ENCODE results near the gene ZNF688. TPM values are rescaled to one million over a fixed set of nuclear protein-coding genes. Genes with fewer than 3 reads are reported as not detected.

The ZNF688 gene
- total RNA-seq, 4 donors from 2014 or later: 15.9 to 22.1 (median 20.8) TPM

DNA sequence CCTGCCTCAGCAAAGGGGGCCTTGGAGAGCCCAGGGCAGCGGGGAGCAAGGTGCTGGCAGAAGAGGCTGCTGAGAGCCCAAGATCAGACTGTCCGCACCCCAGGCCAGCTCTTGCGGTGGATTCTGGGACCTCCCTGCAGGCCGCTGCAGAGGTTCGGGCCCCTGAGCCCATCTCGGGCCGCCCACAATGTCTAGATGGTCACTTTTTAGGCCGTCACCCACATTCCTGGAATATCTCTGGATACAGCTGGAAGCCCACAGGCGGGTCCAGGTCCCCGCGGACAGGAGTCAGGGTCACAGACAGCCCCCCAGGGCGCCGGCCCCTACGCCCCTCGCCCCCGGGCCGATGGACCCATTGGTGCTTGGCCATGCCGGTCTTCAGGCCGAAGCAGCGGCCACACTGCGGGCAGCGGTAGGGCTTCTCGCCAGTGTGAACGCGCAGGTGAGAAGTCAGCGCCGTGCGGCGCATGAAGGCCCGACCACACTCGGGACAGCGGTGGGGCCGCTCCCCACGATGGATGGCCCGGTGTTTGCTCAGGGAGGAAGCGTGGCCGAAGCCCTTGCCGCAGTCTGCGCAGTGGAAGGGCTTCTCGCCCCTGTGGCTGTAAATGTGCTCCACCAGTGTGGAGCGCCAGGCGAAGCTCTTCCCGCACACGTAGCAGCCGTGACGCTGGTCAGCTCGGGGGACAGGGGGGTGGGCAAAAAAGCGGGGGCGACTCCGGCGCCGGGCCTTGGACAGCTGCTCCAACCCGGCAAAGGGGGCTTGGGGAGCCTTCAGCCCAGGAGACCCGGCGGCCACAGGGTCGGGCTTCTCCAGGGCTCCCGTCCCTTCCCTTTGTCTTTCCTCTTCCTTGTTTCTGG, 39.0 kb downstream of the ZNF688 start:
- Histone ChIP-seq H3K27me3 (no peaks in the 10 kb centered on the region), H3K27ac (peak overlapping the region in 2 of 4 donors; percentile 15 to 95), H3K36me3 (peaks cover 0 to 31% of the 10 kb centered on the region in 2 donors), H3K4me1 (peaks cover 0 to 50% (median 24%) of the 10 kb centered on the region in 3 donors), H3K4me3 (no peak overlapping the region), H3K9me3 (no peaks in the 10 kb centered on the region)
- ATAC-seq: no peak
- TF ChIP-seq POLR2A (IDR thresholded peaks at IDR 0.05) (no peak), CTCF (IDR thresholded peaks at IDR 0.05) (no peak), EP300 (IDR thresholded peaks at IDR 0.05) (no peak), POLR2AphosphoS5 (IDR thresholded peaks at IDR 0.05) (no peak)
- WGBS, 2 donors (ENCODE audit: low coverage in 1 of 2): 90 to 100% methylated on average over 2 to 10 of the region's 57 CpGs

DNA sequence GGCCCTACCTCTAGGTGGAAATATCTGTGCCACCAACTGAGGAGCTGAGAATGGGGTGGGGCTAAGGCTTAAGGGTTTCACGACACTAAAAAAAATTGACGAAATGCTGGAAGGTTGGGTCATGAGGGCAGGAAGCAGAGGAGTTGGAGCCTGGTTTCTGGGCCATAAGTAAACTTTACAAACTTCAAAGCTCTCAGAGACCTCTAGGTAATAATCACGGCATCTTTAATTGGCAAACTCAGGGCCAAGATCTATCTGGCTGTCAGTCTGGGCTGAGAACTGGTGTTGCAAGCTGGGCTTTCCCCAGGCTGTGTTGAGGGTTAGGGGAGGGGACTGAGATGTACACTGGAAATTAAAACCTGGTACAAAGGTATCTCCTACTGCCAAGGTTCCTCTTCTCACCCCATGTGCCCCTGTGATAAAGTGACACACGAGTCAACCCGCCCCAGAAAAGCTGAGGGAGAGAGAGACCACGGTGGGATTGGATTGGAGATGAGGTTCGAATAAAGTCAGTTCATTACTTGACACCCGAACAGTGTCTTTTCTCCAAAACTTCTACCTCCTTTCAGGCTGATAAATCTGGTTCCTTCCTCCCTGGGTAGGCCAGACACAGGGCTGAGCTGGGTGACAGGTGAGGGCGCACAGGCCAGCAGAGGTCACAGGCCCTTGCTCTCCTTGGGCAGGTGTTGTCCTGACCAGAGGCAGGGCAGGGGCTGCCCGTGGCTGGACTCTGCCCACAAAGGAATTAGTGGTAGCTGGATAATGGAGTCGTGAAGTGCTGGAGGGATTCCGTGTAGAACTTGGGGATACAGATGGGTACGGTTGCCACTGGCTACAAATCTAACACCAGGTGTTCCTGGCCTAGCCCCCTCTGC, 41.1 kb downstream of the ZNF688 start:
- no peak for ATAC-seq
- Histone ChIP-seq H3K27me3 (no peaks in the 10 kb centered on the region), H3K4me1 (peaks cover 0 to 50% (median 20%) of the 10 kb centered on the region in 3 donors), H3K4me3 (no peak overlapping the region), H3K9me3 (no peaks in the 10 kb centered on the region), H3K36me3 (peaks cover 0 to 31% of the 10 kb centered on the region in 2 donors), H3K27ac (peak overlapping the region in 1 of 4 donors; percentile 19)
- WGBS, 2 donors (ENCODE audit: low coverage in 1 of 2): 72 to 81% methylated on average over 10 to 12 of the region's 13 CpGs
- TF ChIP-seq EP300 (IDR thresholded peaks at IDR 0.05): no peak
- TF ChIP-seq POLR2A (IDR thresholded peaks at IDR 0.05): no peak
- TF ChIP-seq POLR2AphosphoS5 (IDR thresholded peaks at IDR 0.05): no peak
- no peak for TF ChIP-seq CTCF (IDR thresholded peaks at IDR 0.05)

GRCh38 chr16:30528799-30529457, 42.6 kb downstream of the ZNF688 start:
- no peak for TF ChIP-seq EP300 (IDR thresholded peaks at IDR 0.05)
- no peak for TF ChIP-seq POLR2A (IDR thresholded peaks at IDR 0.05)
- TF ChIP-seq POLR2AphosphoS5 (IDR thresholded peaks at IDR 0.05): no peak
- TF ChIP-seq CTCF (IDR thresholded peaks at IDR 0.05): no peak
- WGBS, 2 donors (ENCODE audit: low coverage in 1 of 2): 32% methylated on average over 3 of the region's 4 CpGs; no CpG with 5 or more reads in 1 of the 2 donors
- peaks cover 0 to 42% of the 10 kb centered on the region in 2 donors for H3K36me3 ChIP-seq
- ATAC-seq: no peak
- no peaks in the 10 kb centered on the region for H3K27me3 ChIP-seq
- H3K4me3 ChIP-seq: no peak overlapping the region
- no peaks in the 10 kb centered on the region for H3K9me3 ChIP-seq
- peak overlapping the region in 3 of 4 donors; percentile 99 to 100 (median 100) for H3K27ac ChIP-seq
- peaks cover 0 to 56% (median 19%) of the 10 kb centered on the region in 3 donors for H3K4me1 ChIP-seq

GRCh38 chr16:30527635-30528178, 43.8 kb downstream of the ZNF688 start:
- ATAC-seq: no peak
- WGBS, 2 donors (ENCODE audit: low coverage in 1 of 2): 10 to 12% methylated on average over 4 to 12 of the region's 14 CpGs

More at GRCh38 chr16:30527635-30528178, 43.8 kb downstream of the ZNF688 start:
- H3K36me3 ChIP-seq: peaks cover 0 to 37% of the 10 kb centered on the region in 2 donors
- peak in 1 of 4 experiments; percentile 10 for TF ChIP-seq CTCF (IDR thresholded peaks at IDR 0.05)
- TF ChIP-seq POLR2A (IDR thresholded peaks at IDR 0.05): no peak
- no peaks in the 10 kb centered on the region for H3K27me3 ChIP-seq
- no peaks in the 10 kb centered on the region for H3K9me3 ChIP-seq
- H3K27ac ChIP-seq: peak overlapping the region; percentile 80 to 100 (median 100)
- H3K4me1 ChIP-seq: peaks cover 0 to 46% (median 8%) of the 10 kb centered on the region in 3 donors
- peak overlapping the region; percentile 6 to 94 for H3K4me3 ChIP-seq
